ENCODE results near the gene TMEM117. TPM values are rescaled to one million over a fixed set of nuclear protein-coding genes. Genes with fewer than 3 reads are reported as not detected.

The TMEM117 gene
- total and polyA plus RNA-seq, 2 experiments from 2014 or later = 18.0 to 21.0 TPM

GRCh38 chr12:43937947-43938346 is 102.1 kb downstream of the TMEM117 start:
- TF ChIP-seq, protein P1, sequence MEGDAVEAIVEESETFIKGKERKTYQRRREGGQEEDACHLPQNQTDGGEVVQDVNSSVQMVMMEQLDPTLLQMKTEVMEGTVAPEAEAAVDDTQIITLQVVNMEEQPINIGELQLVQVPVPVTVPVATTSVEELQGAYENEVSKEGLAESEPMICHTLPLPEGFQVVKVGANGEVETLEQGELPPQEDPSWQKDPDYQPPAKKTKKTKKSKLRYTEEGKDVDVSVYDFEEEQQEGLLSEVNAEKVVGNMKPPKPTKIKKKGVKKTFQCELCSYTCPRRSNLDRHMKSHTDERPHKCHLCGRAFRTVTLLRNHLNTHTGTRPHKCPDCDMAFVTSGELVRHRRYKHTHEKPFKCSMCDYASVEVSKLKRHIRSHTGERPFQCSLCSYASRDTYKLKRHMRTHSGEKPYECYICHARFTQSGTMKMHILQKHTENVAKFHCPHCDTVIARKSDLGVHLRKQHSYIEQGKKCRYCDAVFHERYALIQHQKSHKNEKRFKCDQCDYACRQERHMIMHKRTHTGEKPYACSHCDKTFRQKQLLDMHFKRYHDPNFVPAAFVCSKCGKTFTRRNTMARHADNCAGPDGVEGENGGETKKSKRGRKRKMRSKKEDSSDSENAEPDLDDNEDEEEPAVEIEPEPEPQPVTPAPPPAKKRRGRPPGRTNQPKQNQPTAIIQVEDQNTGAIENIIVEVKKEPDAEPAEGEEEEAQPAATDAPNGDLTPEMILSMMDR (IDR thresholded peaks at IDR 0.05; ENCODE audit: low read depth, low read length) = peak; percentile 23
- DNase-seq (ENCODE audit: low read depth in 1 of 2, low spot score in 1 of 2) = peak; percentile 15 to 22

DNA sequence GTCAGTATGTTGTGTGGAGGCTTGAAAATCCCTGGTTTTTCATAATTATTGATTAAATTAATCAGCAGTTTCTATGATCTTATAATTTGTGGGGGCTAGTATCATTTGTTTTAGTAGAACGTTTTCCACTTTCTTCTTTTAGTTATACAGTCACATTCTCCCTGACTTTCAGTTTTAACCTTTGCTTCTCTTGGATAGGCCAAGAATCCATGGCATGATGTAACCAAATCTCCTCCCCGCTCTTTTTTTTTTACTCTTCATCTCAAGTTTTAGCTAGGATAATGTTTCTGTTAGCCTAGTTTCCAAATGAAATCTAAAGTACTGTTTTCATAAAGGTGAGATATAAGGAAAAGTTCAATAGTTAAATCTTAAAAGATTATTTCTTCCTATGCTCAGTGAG is 106.5 kb downstream of the TMEM117 start:
- H3K9me3 ChIP-seq (ENCODE audit: low read depth) = no peaks in the 10 kb centered on the region
- H3K4me3 ChIP-seq = no peak overlapping the region
- no peaks in the 10 kb centered on the region for H3K4me1 ChIP-seq (ENCODE audit: low read depth)

More at GRCh38 chr12:43937947-43938346, 102.1 kb downstream of the TMEM117 start:
- H3K4me3 ChIP-seq = no peak overlapping the region
- H3K4me1 ChIP-seq (ENCODE audit: low read depth) = no peaks in the 10 kb centered on the region
- no peaks in the 10 kb centered on the region for H3K9me3 ChIP-seq (ENCODE audit: low read depth)
- H3K27me3 ChIP-seq = no peaks in the 10 kb centered on the region
- no peak overlapping the region for H3K27ac ChIP-seq
- H3K36me3 ChIP-seq = no peaks in the 10 kb centered on the region

GRCh38 chr12:43945983-43946382 is 110.1 kb downstream of the TMEM117 start:
- TF ChIP-seq, protein P1 (IDR thresholded peaks at IDR 0.05; ENCODE audit: low read depth, low read length) = no peak
- DNase-seq (ENCODE audit: low read depth in 1 of 2, low spot score in 1 of 2) = no peak

More for the DNA sequence above, 106.5 kb downstream of the TMEM117 start:
- Histone ChIP-seq H3K27me3 (no peaks in the 10 kb centered on the region), H3K36me3 (no peaks in the 10 kb centered on the region), H3K27ac (no peak overlapping the region)
- TF ChIP-seq, protein P1 (IDR thresholded peaks at IDR 0.05; ENCODE audit: low read depth, low read length) = no peak
- no peak for DNase-seq (ENCODE audit: low read depth in 1 of 2, low spot score in 1 of 2)

DNA sequence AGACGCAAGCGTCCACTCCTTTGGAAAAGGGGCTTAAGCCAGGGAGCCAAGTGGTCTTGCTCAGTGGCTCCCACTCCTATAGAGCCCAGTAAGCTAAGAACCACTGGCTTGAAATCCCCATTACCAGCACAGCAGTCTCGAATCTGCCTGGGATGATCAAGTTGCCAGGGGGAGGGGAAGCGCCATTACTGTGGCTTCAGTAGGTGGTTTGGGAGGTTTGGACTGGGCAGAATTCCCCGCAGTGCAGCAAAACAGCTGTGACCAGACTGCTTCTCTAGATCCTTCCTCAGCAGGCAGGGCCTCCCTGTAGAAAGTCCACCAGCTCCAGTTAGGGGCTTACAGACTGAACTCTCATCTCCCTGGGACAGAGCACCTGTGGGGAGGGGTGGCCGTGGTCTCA is 115.4 kb downstream of the TMEM117 start:
- Histone ChIP-seq H3K4me1 (ENCODE audit: low read depth) (no peaks in the 10 kb centered on the region), H3K27ac (no peak overlapping the region), H3K36me3 (no peaks in the 10 kb centered on the region), H3K9me3 (ENCODE audit: low read depth) (no peaks in the 10 kb centered on the region), H3K27me3 (no peaks in the 10 kb centered on the region), H3K4me3 (no peak overlapping the region)
- TF ChIP-seq, protein P1 (IDR thresholded peaks at IDR 0.05; ENCODE audit: low read depth, low read length) = no peak
- DNase-seq (ENCODE audit: low read depth in 1 of 2, low spot score in 1 of 2) = no peak

More at GRCh38 chr12:43945983-43946382, 110.1 kb downstream of the TMEM117 start:
- H3K9me3 ChIP-seq (ENCODE audit: low read depth) = no peaks in the 10 kb centered on the region
- no peaks in the 10 kb centered on the region for H3K36me3 ChIP-seq
- no peaks in the 10 kb centered on the region for H3K4me1 ChIP-seq (ENCODE audit: low read depth)
- no peak overlapping the region for H3K4me3 ChIP-seq
- no peaks in the 10 kb centered on the region for H3K27me3 ChIP-seq
- no peak overlapping the region for H3K27ac ChIP-seq

DNA sequence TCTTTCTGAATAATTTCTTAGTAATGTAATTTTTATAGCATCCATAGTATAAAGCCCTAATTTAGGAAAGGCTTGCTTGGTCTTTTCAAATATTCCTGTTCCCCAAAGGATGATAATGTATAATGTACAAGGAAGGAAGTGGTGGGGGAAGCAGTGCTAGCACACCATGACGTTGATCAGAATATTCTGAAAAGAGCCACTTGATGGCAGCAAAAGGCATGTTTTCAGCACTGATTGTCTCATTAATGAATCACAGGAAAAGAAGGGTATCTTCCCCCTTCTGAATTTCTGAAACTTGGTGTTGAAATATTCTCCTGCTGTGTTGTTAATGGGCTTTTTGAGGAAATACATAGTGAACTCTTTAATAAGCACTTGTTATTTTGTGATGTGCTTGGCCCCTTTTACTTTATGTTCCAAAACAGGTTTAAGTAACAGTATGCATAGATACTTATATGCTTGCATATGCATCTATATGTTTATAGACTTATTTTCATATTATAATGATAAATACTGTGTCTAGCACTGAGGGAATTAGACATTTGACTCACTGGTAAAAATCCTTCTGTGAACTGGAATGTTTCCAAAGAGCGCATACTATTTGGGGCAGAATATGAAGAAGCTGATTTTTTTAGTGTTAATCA is 122.0 kb downstream of the TMEM117 start:
- H3K36me3 ChIP-seq = no peaks in the 10 kb centered on the region
- H3K9me3 ChIP-seq (ENCODE audit: low read depth) = no peaks in the 10 kb centered on the region
- TF ChIP-seq, protein P1 (IDR thresholded peaks at IDR 0.05; ENCODE audit: low read depth, low read length) = peak; percentile 54
- H3K27ac ChIP-seq = no peak overlapping the region
- no peaks in the 10 kb centered on the region for H3K4me1 ChIP-seq (ENCODE audit: low read depth)
- H3K27me3 ChIP-seq = no peaks in the 10 kb centered on the region
- H3K4me3 ChIP-seq = no peak overlapping the region
- peak; percentile 35 to 75 for DNase-seq (ENCODE audit: low read depth in 1 of 2, low spot score in 1 of 2)

Measured in cardiac muscle cell (in vitro differentiated cells and primary cell).